AG08395 (cell line): ENCODE data around the gene ADI1.
"Not testable (repeated sequence)": the region's sequence is repeated elsewhere in the genome, so short reads cannot be mapped to it uniquely, and the experiment has no call there.

ENCODE experiments used
- DNase-seq: peaks from one replicate; pipeline ENCODE4 v3.0.0; 2012; ENCODE audit warnings: mixed read lengths, low spot score

ADI1 gene

GRCh38 chr2:3493615-3494007 lies 25.7 kb downstream of the ADI1 start:
- DNase-seq, result peak; percentile 43

GRCh38 chr2:3492951-3493614 lies 26.2 kb downstream of the ADI1 start:
- peak; percentile 29 for DNase-seq

GRCh38 chr2:3492475-3492787 lies 26.9 kb downstream of the ADI1 start:
- DNase-seq, result not testable (repeated sequence)

GRCh38 chr2:3491716-3492474 lies 27.4 kb downstream of the ADI1 start:
- no peak for DNase-seq

- DNase-seq, result no peak
Measured at GRCh38 chr2:3491306-3491705, 28.0 kb downstream of the ADI1 start.

- no peak for DNase-seq
Measured at GRCh38 chr2:3490191-3491170, 28.9 kb downstream of the ADI1 start.

- DNase-seq, result no peak
Measured at GRCh38 chr2:3489764-3490115, 29.6 kb downstream of the ADI1 start.

- no peak for DNase-seq
Measured at GRCh38 chr2:3488855-3489763, 30.2 kb downstream of the ADI1 start.

- no peak for DNase-seq
Measured at GRCh38 chr2:3488061-3488531, 31.2 kb downstream of the ADI1 start.

GRCh38 chr2:3487432-3487831 lies 31.9 kb downstream of the ADI1 start:
- DNase-seq, result no peak

- no peak for DNase-seq
Measured at GRCh38 chr2:3487028-3487425, 32.3 kb downstream of the ADI1 start.

- no peak for DNase-seq
Measured at GRCh38 chr2:3486047-3487027, 33.0 kb downstream of the ADI1 start.

- DNase-seq, result no peak
Measured at GRCh38 chr2:3485166-3485565, 34.2 kb downstream of the ADI1 start.

GRCh38 chr2:3483986-3484960 lies 35.1 kb downstream of the ADI1 start:
- DNase-seq, result no peak

- DNase-seq, result peak; percentile 93
Measured at GRCh38 chr2:3483227-3483985, 35.9 kb downstream of the ADI1 start.

GRCh38 chr2:3482363-3482821 lies 36.9 kb downstream of the ADI1 start:
- DNase-seq, result no peak

GRCh38 chr2:3481736-3482362 lies 37.5 kb downstream of the ADI1 start:
- no peak for DNase-seq

- no peak for DNase-seq
Measured at GRCh38 chr2:3481011-3481400, 38.3 kb downstream of the ADI1 start.
